WERI-Rb-1 (cell line): ENCODE data around the gene HAS3.
"Not testable (repeated sequence)": the region's sequence is repeated elsewhere in the genome, so short reads cannot be mapped to it uniquely, and the experiment has no call there.

Source experiments
- DNase-seq: peaks from one replicate; pipeline ENCODE4 v3.0.0-alpha.2; 2020
- H3K27ac ChIP-seq: fragments of 250-450 bp; sonication (Bioruptor Pico); 2 replicates; pipeline ENCODE4 v1.5.1; 2020; ENCODE audit warnings: mild to moderate bottlenecking, moderate library complexity
- H3K27me3 ChIP-seq: fragments of 250-450 bp; sonication (Bioruptor Pico); 2 replicates; pipeline ENCODE4 v1.5.1; 2021; ENCODE audit warnings: mild to moderate bottlenecking, low read depth, moderate library complexity; ENCODE audit not compliant: insufficient read depth, severe bottlenecking
- H3K36me3 ChIP-seq: fragments of 250-450 bp; sonication (Bioruptor Pico); 2 replicates; pipeline ENCODE4 v1.5.1; 2020; ENCODE audit warnings: mild to moderate bottlenecking, moderate library complexity
- H3K4me3 ChIP-seq: 2 replicates; pipeline ENCODE4 v1.5.1; 2011; ENCODE audit warnings: low read depth, mild to moderate bottlenecking, control low read depth, low read length
- H3K9me3 ChIP-seq: fragments of 250-450 bp; sonication (Bioruptor Pico); 2 replicates; pipeline ENCODE4 v1.5.1; 2021; ENCODE audit warnings: mild to moderate bottlenecking, moderate library complexity; ENCODE audit not compliant: severe bottlenecking
- CTCF ChIP-seq: IDR thresholded peaks from 2 replicates; pipeline ENCODE4 v1.5.1; 2011; ENCODE audit warnings: low read depth, mild to moderate bottlenecking, control low read depth, inconsistent platforms, low read length

The HAS3 gene

GRCh38 chr16:69145658-69146057 lies 40.2 kb downstream of the HAS3 start:
- peaks cover 76% of the 10 kb centered on the region for H3K36me3 ChIP-seq
- peak; percentile 47 for DNase-seq

GRCh38 chr16:69149621-69150020 lies 44.2 kb downstream of the HAS3 start:
- DNase-seq, H3K27ac ChIP-seq, H3K9me3 ChIP-seq, H3K27me3 ChIP-seq, H3K4me3 ChIP-seq: not testable (repeated sequence)
- H3K36me3 ChIP-seq = peaks cover 72% of the 10 kb centered on the region

More at GRCh38 chr16:69145658-69146057, 40.2 kb downstream of the HAS3 start:
- Histone ChIP-seq H3K9me3 (no peaks in the 10 kb centered on the region), H3K4me3 (no peak overlapping the region), H3K27ac (no peak overlapping the region), H3K27me3 (no peaks in the 10 kb centered on the region)
- no peak for TF ChIP-seq CTCF

- Histone ChIP-seq H3K4me3 (no peak overlapping the region), H3K27ac (no peak overlapping the region), H3K27me3 (no peaks in the 10 kb centered on the region), H3K36me3 (peaks cover 73% of the 10 kb centered on the region), H3K9me3 (no peaks in the 10 kb centered on the region)
- peak; percentile 60 for DNase-seq
- TF ChIP-seq CTCF = peak; percentile 69
These were observed 44.9 kb downstream of the HAS3 start for GRCh38 chr16:69150146-69150865.

GRCh38 chr16:69157196-69157595 lies 51.7 kb downstream of the HAS3 start:
- no peak for TF ChIP-seq CTCF
- Histone ChIP-seq H3K27ac (no peak overlapping the region), H3K36me3 (peaks cover 90% of the 10 kb centered on the region), H3K27me3 (no peaks in the 10 kb centered on the region), H3K9me3 (no peaks in the 10 kb centered on the region), H3K4me3 (no peak overlapping the region)
- DNase-seq = no peak

GRCh38 chr16:69160192-69160591 lies 54.7 kb downstream of the HAS3 start:
- DNase-seq = no peak
- H3K36me3 ChIP-seq = peaks cover 86% of the 10 kb centered on the region
- no peak overlapping the region for H3K27ac ChIP-seq
- no peaks in the 10 kb centered on the region for H3K9me3 ChIP-seq
- H3K27me3 ChIP-seq = no peaks in the 10 kb centered on the region
- no peak overlapping the region for H3K4me3 ChIP-seq
- TF ChIP-seq CTCF = no peak

- H3K4me3 ChIP-seq = no peak overlapping the region
- no peak for DNase-seq
- H3K36me3 ChIP-seq = peaks cover 77% of the 10 kb centered on the region
- no peak overlapping the region for H3K27ac ChIP-seq
- no peaks in the 10 kb centered on the region for H3K9me3 ChIP-seq
- no peaks in the 10 kb centered on the region for H3K27me3 ChIP-seq
- TF ChIP-seq CTCF = no peak
These were observed 60.1 kb downstream of the HAS3 start for GRCh38 chr16:69165584-69165983.
